PC-9 (cell line): ENCODE measurements around the gene SUFU.

Experiments used
- CTCF ChIP-seq: fragments of 200-600 bp; sonication (generic); conservative IDR thresholded peaks from 2 replicates; pipeline ENCODE4 v1.6.1; 2017; ENCODE audit warnings: mixed run types, antibody characterized with exemption, mild to moderate bottlenecking, moderate library complexity
- EZH2 ChIP-seq: fragments of 200-600 bp; sonication (generic); IDR thresholded peaks from 2 replicates; pipeline ENCODE4 v1.8.0; 2017; ENCODE audit warnings: antibody characterized with exemption, low read depth

- no peak for TF ChIP-seq CTCF
- TF ChIP-seq EZH2: no peak
Observed at GRCh38 chr10:102458656-102459055, 45.1 kb upstream of the SUFU start.
